ENCODE results near the gene SOX2.

The SOX2 gene

GRCh38 chr3:181725131-181725731 is 13.5 kb downstream of the SOX2 start:
- Mint-ChIP-seq H3K9me3 (peaks cover 5% of the 10 kb centered on the region), H3K36me3 (no peaks in the 10 kb centered on the region), H3K4me1 (peaks cover 8% of the 10 kb centered on the region), H3K4me3 (no peak overlapping the region), H3K27ac (no peak overlapping the region)
- DNase-seq (ENCODE audit: low spot score in 2 of 2) (no peak), ATAC-seq (no peak)

- ATAC-seq: no peak
- DNase-seq (ENCODE audit: low spot score in 2 of 2): no peak
- Mint-ChIP-seq H3K4me1 (peaks cover 8% of the 10 kb centered on the region), H3K4me3 (no peak overlapping the region), H3K27ac (no peak overlapping the region), H3K9me3 (peaks cover 5% of the 10 kb centered on the region), H3K36me3 (no peaks in the 10 kb centered on the region)
These were observed 14.1 kb downstream of the SOX2 start for GRCh38 chr3:181725830-181726229.

GRCh38 chr3:181726351-181727330 is 14.9 kb downstream of the SOX2 start:
- Mint-ChIP-seq H3K4me1 (peaks cover 8% of the 10 kb centered on the region), H3K27ac (no peak overlapping the region), H3K9me3 (peaks cover 5% of the 10 kb centered on the region), H3K4me3 (peak overlapping the region; percentile 37), H3K36me3 (no peaks in the 10 kb centered on the region)
- no peak for DNase-seq (ENCODE audit: low spot score in 2 of 2)
- ATAC-seq: no peak

- H3K9me3 Mint-ChIP-seq: peaks cover 3% of the 10 kb centered on the region
- peaks cover 8% of the 10 kb centered on the region for H3K4me1 Mint-ChIP-seq
- H3K27ac Mint-ChIP-seq: no peak overlapping the region
- peak overlapping the region; percentile 37 for H3K4me3 Mint-ChIP-seq
- H3K36me3 Mint-ChIP-seq: no peaks in the 10 kb centered on the region
- ATAC-seq (no peak), DNase-seq (ENCODE audit: low spot score in 2 of 2) (no peak)
These were observed 15.8 kb downstream of the SOX2 start for GRCh38 chr3:181727341-181728032.

DNA sequence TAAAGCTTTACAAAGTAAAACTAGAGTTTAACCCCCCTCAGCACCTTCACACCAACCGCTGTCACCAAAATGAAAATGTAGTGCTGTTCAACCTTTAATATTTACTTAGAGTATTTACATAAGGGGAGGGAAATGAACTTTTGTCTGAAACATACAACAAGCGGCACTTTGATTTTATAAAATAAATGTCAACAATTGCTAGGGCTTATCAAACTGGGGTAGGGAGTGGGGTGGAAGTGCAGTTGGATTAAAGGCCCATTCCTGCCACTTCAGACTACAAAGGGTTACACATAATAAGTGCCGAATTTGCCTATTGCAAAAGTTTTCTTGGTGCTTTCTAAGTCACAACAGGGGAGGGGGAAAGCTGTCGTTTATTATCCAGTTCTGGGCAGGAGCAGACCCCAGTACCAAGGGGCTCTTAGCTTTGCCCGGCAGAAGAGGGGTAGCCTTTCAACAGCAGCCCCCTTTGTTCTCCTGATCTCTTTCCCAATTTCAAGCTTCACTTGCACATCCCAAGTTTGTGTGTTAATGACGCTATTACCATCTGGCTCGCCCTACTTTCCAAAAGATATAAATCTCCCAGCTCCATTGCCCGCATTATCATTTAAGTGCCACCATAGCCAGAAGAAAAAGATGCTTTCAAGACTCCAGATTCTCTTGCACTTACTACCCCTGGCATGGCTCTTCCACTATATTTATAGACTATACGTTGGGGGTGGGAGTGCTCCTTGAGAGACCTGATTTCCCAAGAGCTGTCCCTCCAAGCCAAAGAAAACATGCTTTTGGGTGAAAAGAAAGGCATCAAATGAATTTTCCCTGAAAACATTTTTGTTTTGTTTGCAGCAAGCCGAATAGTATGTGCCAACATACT is 17.0 kb downstream of the SOX2 start:
- Mint-ChIP-seq H3K36me3 (no peaks in the 10 kb centered on the region), H3K9me3 (peaks cover 3% of the 10 kb centered on the region), H3K27ac (no peak overlapping the region), H3K4me1 (peaks cover 8% of the 10 kb centered on the region), H3K4me3 (no peak overlapping the region)
- ATAC-seq (no peak), DNase-seq (ENCODE audit: low spot score in 2 of 2) (no peak)

DNA sequence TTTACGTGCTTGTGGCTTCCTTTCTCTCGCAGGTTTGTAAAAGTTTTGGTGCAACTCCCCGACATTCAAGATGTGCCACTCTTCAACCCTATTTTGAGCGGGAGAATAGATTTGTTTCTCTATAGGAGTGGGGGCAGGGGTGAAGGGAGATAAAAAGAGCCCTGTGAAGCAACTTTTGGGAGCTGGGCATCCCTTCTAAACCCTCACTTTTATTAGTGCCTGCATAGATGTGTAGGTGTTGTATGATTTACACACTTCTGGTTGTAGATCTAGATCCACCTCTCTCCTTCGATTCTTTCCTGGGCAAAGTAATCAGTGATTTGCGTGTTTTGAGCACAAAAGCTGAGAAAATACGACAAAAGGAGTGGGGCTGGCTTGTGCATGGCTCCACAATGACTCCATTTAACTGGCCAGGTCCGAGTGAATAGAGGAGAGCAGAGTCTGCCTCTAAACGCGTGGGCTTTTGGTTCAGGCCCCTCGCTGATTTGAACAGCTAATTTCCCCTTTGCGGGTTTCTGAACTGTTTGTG is 17.7 kb downstream of the SOX2 start:
- Mint-ChIP-seq H3K9me3 (peaks cover under 1% of the 10 kb centered on the region), H3K4me3 (no peak overlapping the region), H3K27ac (no peak overlapping the region), H3K4me1 (peaks cover 8% of the 10 kb centered on the region), H3K36me3 (no peaks in the 10 kb centered on the region)
- ATAC-seq: no peak
- no peak for DNase-seq (ENCODE audit: low spot score in 2 of 2)

GRCh38 chr3:181730316-181730715 is 18.6 kb downstream of the SOX2 start:
- ATAC-seq (no peak), DNase-seq (ENCODE audit: low spot score in 2 of 2) (no peak)
- Mint-ChIP-seq H3K9me3 (no peaks in the 10 kb centered on the region), H3K4me3 (no peak overlapping the region), H3K36me3 (no peaks in the 10 kb centered on the region), H3K27ac (no peak overlapping the region), H3K4me1 (peaks cover 8% of the 10 kb centered on the region)

- H3K4me1 Mint-ChIP-seq: peaks cover 8% of the 10 kb centered on the region
- H3K36me3 Mint-ChIP-seq: no peaks in the 10 kb centered on the region
- H3K9me3 Mint-ChIP-seq: no peaks in the 10 kb centered on the region
- no peak overlapping the region for H3K27ac Mint-ChIP-seq
- DNase-seq (ENCODE audit: low spot score in 2 of 2): no peak
- ATAC-seq: no peak
- no peak overlapping the region for H3K4me3 Mint-ChIP-seq
These were observed 19.2 kb downstream of the SOX2 start for GRCh38 chr3:181730934-181731333.

DNA sequence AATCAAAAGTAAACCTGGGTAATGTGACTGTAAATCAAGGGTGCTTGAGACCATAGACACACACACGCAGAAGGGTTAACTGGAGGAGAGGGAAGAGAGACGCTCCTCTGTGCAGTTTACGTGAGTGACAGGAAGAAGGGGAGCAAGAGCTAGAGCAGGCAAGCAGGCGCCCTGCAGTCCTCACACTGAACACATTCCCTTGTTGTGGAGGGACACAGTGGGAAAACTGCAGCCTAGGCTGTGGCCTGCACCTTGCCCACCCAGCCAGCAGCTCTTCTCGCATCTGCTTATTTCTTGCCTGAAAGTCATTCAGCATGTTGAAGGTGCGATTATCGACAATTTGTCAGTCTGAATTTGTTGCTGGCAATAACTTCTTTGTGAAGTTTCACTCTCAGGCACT is 24.2 kb downstream of the SOX2 start:
- Mint-ChIP-seq H3K27ac (no peak overlapping the region), H3K4me3 (no peak overlapping the region), H3K4me1 (no peaks in the 10 kb centered on the region), H3K9me3 (no peaks in the 10 kb centered on the region), H3K36me3 (no peaks in the 10 kb centered on the region)
- ATAC-seq (no peak), DNase-seq (ENCODE audit: low spot score in 2 of 2) (no peak)

DNA sequence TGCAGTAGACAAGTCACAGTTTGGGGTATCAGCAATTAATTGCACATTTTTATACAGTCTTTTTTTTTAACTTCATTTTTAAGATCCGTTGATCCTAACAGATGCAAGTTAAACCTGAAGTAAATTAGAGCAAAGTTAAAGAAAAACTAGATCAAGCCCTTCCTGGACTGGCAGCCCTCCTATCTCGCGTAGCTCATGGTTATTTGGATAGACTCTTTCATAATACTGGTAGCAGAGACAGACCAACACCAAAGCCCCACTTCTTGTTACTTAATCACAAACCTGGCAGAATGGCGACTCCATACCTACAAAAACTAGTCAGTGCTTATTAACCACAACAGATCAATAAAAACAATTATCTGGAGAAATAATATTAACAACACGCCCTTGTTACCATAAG is 26.8 kb downstream of the SOX2 start:
- H3K9me3 Mint-ChIP-seq: no peaks in the 10 kb centered on the region
- H3K27ac Mint-ChIP-seq: no peak overlapping the region
- H3K36me3 Mint-ChIP-seq: no peaks in the 10 kb centered on the region
- DNase-seq (ENCODE audit: low spot score in 2 of 2) (no peak), ATAC-seq (no peak)
- H3K4me1 Mint-ChIP-seq: no peaks in the 10 kb centered on the region
- no peak overlapping the region for H3K4me3 Mint-ChIP-seq

DNA sequence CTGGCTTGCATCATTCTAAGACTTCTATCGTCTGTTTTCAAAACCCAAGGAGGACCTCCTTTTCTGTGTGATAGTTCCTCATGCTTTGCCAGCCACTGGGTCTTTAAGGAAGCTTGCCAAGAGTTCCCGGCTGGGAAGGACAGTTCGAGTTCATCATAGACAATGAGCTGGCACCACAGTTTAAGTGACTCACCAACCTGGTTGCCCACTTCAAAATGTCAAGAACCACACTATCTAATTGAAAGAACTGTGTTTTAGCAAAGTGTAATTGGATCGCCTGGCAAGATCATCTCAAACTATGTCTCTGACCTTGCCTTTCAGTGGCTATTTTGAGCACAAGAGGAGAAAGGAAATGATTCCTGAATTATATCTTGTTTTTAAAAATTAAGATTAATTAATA is 27.9 kb downstream of the SOX2 start:
- ATAC-seq: no peak

GRCh38 chr3:181741417-181741816 is 29.7 kb downstream of the SOX2 start:
- ATAC-seq (no peak), DNase-seq (ENCODE audit: low spot score in 2 of 2) (no peak)
- no peak overlapping the region for H3K4me3 Mint-ChIP-seq
- H3K4me1 Mint-ChIP-seq: no peaks in the 10 kb centered on the region
- peaks cover 3% of the 10 kb centered on the region for H3K9me3 Mint-ChIP-seq
- no peak overlapping the region for H3K27ac Mint-ChIP-seq
- no peaks in the 10 kb centered on the region for H3K36me3 Mint-ChIP-seq

More for the DNA sequence above, 27.9 kb downstream of the SOX2 start:
- Mint-ChIP-seq H3K27ac (no peak overlapping the region), H3K4me3 (no peak overlapping the region), H3K9me3 (no peaks in the 10 kb centered on the region), H3K36me3 (no peaks in the 10 kb centered on the region), H3K4me1 (no peaks in the 10 kb centered on the region)
- DNase-seq (ENCODE audit: low spot score in 2 of 2): no peak

DNA sequence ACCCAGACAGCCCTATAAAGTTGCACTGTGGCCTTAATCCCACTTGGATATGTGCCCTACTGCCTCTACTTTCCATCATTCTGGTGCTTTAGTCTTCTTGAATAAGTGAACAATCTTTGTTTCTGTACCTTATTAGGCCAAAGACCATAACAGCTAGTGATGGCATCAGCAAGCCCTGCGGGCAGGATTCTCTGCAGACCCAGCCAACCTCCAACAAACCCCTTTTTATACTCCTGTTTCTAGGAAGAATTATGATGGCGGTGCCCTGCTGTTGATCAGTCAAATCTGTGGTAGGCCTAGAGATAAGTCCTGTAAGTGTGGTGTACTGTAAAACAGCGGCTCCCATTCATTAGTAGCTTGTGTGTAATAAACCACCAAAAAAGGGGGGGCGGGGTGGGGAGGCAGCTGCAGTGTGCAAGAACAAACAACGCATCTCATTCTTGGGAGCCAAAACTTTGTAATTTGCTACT is 40.5 kb downstream of the SOX2 start:
- Mint-ChIP-seq H3K9me3 (no peaks in the 10 kb centered on the region), H3K4me3 (no peak overlapping the region), H3K27ac (no peak overlapping the region), H3K4me1 (no peaks in the 10 kb centered on the region), H3K36me3 (no peaks in the 10 kb centered on the region)
- DNase-seq (ENCODE audit: low spot score in 2 of 2): no peak
- ATAC-seq: no peak

DNA sequence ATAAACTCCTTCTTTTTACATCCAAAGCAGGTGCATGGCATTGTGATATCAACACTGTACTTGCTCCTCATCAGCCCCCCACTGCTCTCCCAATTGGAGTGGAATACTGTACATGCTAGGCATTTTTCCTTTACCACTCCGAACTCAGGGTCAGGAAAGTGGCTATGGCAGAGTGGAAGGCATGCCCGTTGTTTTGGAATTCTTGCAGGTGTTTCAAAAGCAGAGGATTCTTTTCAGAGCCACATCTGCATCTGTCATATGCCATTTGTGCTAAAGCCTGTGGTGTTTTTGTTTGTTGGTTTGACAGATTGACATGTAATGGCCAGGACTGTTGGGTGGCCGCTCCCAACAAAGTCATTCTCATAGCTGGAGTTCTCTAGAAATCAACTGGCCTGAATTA is 41.7 kb downstream of the SOX2 start:
- H3K4me1 Mint-ChIP-seq: no peaks in the 10 kb centered on the region
- no peak for ATAC-seq
- no peaks in the 10 kb centered on the region for H3K9me3 Mint-ChIP-seq
- H3K36me3 Mint-ChIP-seq: no peaks in the 10 kb centered on the region
- no peak overlapping the region for H3K4me3 Mint-ChIP-seq
- DNase-seq (ENCODE audit: low spot score in 2 of 2): no peak
- H3K27ac Mint-ChIP-seq: no peak overlapping the region
